ENCODE data around the gene ALKBH3. TPM values are rescaled to one million over a fixed set of nuclear protein-coding genes. Genes with fewer than 3 reads are reported as not detected.

The ALKBH3 gene
- total and polyA plus RNA-seq, 10 of the 15 experiments (the other 5 are each of a cell fraction or from before 2014, with no cell fraction given), result 22.1 to 50.8 (median 38.5) TPM

DNA sequence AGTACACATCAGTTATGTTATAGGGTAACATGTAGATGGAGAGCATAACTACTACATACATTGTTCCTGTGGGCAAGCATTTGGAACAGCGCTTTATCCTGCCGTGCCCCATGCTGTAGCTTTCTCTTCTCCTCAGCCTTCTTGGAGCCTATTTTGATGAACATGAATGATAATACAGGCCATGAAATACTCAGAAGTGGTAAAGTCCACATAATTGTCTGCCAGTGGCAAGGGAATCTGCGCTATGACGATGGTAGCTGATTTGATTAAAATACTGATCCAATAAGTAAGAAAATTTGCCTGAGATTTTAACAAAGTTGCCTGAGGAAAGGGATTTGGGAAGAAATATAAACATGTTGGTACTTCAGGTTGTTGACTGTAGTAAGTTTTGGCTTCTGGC is 23.3 kb downstream of the ALKBH3 start:
- in situ Hi-C loops (cut with MboI), result no loop called here
- TF ChIP-seq SIN3A (IDR thresholded peaks at IDR 0.05; ENCODE audit: low read depth, low read length) (no peak), PAX5 (IDR thresholded peaks at IDR 0.05; ENCODE audit: borderline replicate concordance, low read depth, low read length) (no peak), FOS (IDR thresholded peaks at IDR 0.05; ENCODE audit: borderline replicate concordance, extremely low read depth, insufficient read length) (no peak), IKZF2 (IDR thresholded peaks at IDR 0.05) (no peak), FOXK2 (IDR thresholded peaks at IDR 0.05) (no peak)
- CTCF ChIA-PET, result interaction anchor here (0.6 to 2.6 kb wide), 3 partner anchors 11 to 161 kb away, joined by 3 to 12 read pairs (median 5); no protein-coding TSS in a partner anchor

GRCh38 chr11:43904742-43905535 is 24.3 kb downstream of the ALKBH3 start:
- no peak overlapping the region for H3K9ac ChIP-seq (ENCODE audit: control insufficient read depth, insufficient read depth, low read length)
- FAIRE-seq (no peak), ATAC-seq (no peak), DNase-seq (ENCODE audit: low read depth, low spot score) (no peak)
- peaks cover 6% of the 10 kb centered on the region; the same call in 1 of the 2 replicates for H3K4me1 ChIP-seq (ENCODE audit: control insufficient read depth, insufficient read depth, low read length)
- no peak overlapping the region for H2AFZ ChIP-seq (ENCODE audit: control insufficient read depth, low read depth, low read length)
- ChIA-PET CTCF (interaction anchor here (1.0 to 1.6 kb wide), 2 partner anchors 20 to 54 kb away, joined by 3 read pairs; no protein-coding TSS in a partner anchor), SMC1A (ENCODE audit: uncharacterized antibody, unreplicated experiment) (interaction anchor here (0.8 kb wide), 1 partner anchor 9 kb away, joined by 5 read pairs; no protein-coding TSS in a partner anchor), RAD21 (ENCODE audit: unreplicated experiment) (interaction anchor here (0.6 kb wide), 1 partner anchor 15 kb away, joined by 3 read pairs; no protein-coding TSS in a partner anchor), POLR2A (no interaction called here)
- TF ChIP-seq BMI1 (IDR thresholded peaks at IDR 0.05; ENCODE audit: borderline replicate concordance), result no peak
- TF ChIP-seq POLR2A (IDR thresholded peaks at IDR 0.05; ENCODE audit: low read depth, low read length), result no peak
- no peak for TF ChIP-seq YBX1 (IDR thresholded peaks at IDR 0.05)
- TF ChIP-seq CHD2 (IDR thresholded peaks at IDR 0.05; ENCODE audit: borderline replicate concordance, low read depth, low read length), result no peak
- TF ChIP-seq PAX5 (IDR thresholded peaks at IDR 0.05; ENCODE audit: borderline replicate concordance, low read depth, low read length), result no peak
- TF ChIP-seq, protein P1, sequence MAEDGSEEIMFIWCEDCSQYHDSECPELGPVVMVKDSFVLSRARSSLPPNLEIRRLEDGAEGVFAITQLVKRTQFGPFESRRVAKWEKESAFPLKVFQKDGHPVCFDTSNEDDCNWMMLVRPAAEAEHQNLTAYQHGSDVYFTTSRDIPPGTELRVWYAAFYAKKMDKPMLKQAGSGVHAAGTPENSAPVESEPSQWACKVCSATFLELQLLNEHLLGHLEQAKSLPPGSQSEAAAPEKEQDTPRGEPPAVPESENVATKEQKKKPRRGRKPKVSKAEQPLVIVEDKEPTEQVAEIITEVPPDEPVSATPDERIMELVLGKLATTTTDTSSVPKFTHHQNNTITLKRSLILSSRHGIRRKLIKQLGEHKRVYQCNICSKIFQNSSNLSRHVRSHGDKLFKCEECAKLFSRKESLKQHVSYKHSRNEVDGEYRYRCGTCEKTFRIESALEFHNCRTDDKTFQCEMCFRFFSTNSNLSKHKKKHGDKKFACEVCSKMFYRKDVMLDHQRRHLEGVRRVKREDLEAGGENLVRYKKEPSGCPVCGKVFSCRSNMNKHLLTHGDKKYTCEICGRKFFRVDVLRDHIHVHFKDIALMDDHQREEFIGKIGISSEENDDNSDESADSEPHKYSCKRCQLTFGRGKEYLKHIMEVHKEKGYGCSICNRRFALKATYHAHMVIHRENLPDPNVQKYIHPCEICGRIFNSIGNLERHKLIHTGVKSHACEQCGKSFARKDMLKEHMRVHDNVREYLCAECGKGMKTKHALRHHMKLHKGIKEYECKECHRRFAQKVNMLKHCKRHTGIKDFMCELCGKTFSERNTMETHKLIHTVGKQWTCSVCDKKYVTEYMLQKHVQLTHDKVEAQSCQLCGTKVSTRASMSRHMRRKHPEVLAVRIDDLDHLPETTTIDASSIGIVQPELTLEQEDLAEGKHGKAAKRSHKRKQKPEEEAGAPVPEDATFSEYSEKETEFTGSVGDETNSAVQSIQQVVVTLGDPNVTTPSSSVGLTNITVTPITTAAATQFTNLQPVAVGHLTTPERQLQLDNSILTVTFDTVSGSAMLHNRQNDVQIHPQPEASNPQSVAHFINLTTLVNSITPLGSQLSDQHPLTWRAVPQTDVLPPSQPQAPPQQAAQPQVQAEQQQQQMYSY (CRISPR knock-in tag; IDR thresholded peaks at IDR 0.05), result no peak
- in situ Hi-C loops (cut with MboI) (no loop called here), intact Hi-C loops (cut with micrococcal nuclease; ENCODE audit: unreplicated experiment) (no loop called here)
- no peak overlapping the region for H3K27ac ChIP-seq (ENCODE audit: control insufficient read depth, insufficient read depth)
- H3K79me2 ChIP-seq (ENCODE audit: control insufficient read depth, insufficient read depth, low read length), result no peaks in the 10 kb centered on the region
- BruUV-seq (replicated peaks), result no TSS peak
- no peak overlapping the region for H3K4me2 ChIP-seq (ENCODE audit: control insufficient read depth, insufficient read depth)
- H3K36me3 ChIP-seq (ENCODE audit: control insufficient read depth in 2 of 2, insufficient read depth in 2 of 2, low read length in 1 of 2), result peaks cover 1 to 15% of the 10 kb centered on the region in 2 experiments; a peak in 3 of 4 replicates
- no peaks in the 10 kb centered on the region for H4K20me1 ChIP-seq (ENCODE audit: control insufficient read depth, insufficient read depth)
- H3K27me3 ChIP-seq (replicated peaks in 1 of 2; ENCODE audit: control insufficient read depth in 2 of 2, insufficient read depth in 2 of 2, low read length in 1 of 2), result no peaks in the 10 kb centered on the region
- H3K9me3 ChIP-seq (replicated peaks; ENCODE audit: control insufficient read depth, insufficient read depth, low read length), result no peaks in the 10 kb centered on the region
- no peak overlapping the region for H3K4me3 ChIP-seq
- 96% methylated on average over 10 of the region's 10 CpGs for WGBS (ENCODE audit: insufficient coverage, insufficient replicate concordance, low lambda C conversion rate, missing lambda C conversion rate)

More for the DNA sequence above, 23.3 kb downstream of the ALKBH3 start:
- no peak for FAIRE-seq
- ATAC-seq, result no peak
- ChIA-PET SMC1A (ENCODE audit: uncharacterized antibody, unreplicated experiment) (interaction anchor here (0.8 to 1.1 kb wide), 2 partner anchors 48 to 139 kb away, joined by 3 read pairs; no protein-coding TSS in a partner anchor), POLR2A (no interaction called here), RAD21 (ENCODE audit: unreplicated experiment) (no interaction called here)
- Histone ChIP-seq H3K9ac (ENCODE audit: control insufficient read depth, insufficient read depth, low read length) (no peak overlapping the region), H3K27me3 (replicated peaks in 1 of 2; ENCODE audit: control insufficient read depth in 2 of 2, insufficient read depth in 2 of 2, low read length in 1 of 2) (no peaks in the 10 kb centered on the region), H2AFZ (ENCODE audit: control insufficient read depth, low read depth, low read length) (no peak overlapping the region), H3K79me2 (ENCODE audit: control insufficient read depth, insufficient read depth, low read length) (no peaks in the 10 kb centered on the region), H3K4me1 (ENCODE audit: control insufficient read depth, insufficient read depth, low read length) (peaks cover 6% of the 10 kb centered on the region; the same call in 1 of the 2 replicates), H3K36me3 (ENCODE audit: control insufficient read depth in 2 of 2, insufficient read depth in 2 of 2, low read length in 1 of 2) (peaks cover 3 to 18% of the 10 kb centered on the region in 2 experiments), H3K4me3 (no peak overlapping the region), H3K4me2 (ENCODE audit: control insufficient read depth, insufficient read depth) (no peak overlapping the region), H3K9me3 (replicated peaks; ENCODE audit: control insufficient read depth, insufficient read depth, low read length) (no peaks in the 10 kb centered on the region), H3K27ac (ENCODE audit: control insufficient read depth, insufficient read depth) (no peak overlapping the region), H4K20me1 (ENCODE audit: control insufficient read depth, insufficient read depth) (no peaks in the 10 kb centered on the region)
- no peak for DNase-seq (ENCODE audit: low read depth, low spot score)
- BruUV-seq (replicated peaks), result no TSS peak
- 97% methylated on average over 4 of the region's 4 CpGs for WGBS (ENCODE audit: insufficient coverage, insufficient replicate concordance, low lambda C conversion rate, missing lambda C conversion rate)
- intact Hi-C loops (cut with micrococcal nuclease; ENCODE audit: unreplicated experiment), result no loop called here

All from GM12878 (cell line).